ENCODE data around the gene RTRAF. TPM values are rescaled to one million over a fixed set of nuclear protein-coding genes. Genes with fewer than 3 reads are reported as not detected.

Gene RTRAF
- total RNA-seq, 1 experiment from 2014 or later: 223 TPM

GRCh38 chr14:51999084-51999483 lies 9.7 kb downstream of the RTRAF start:
- intact Hi-C loops (cut with micrococcal nuclease; ENCODE audit: unreplicated experiment): no loop called here
- peaks cover 7% of the 10 kb centered on the region for H3K4me1 Mint-ChIP-seq (ENCODE audit: low read depth, unreplicated experiment)
- no TSS peak for BruUV-seq (replicated peaks)
- no peaks in the 10 kb centered on the region for H3K4me1 ChIP-seq
- H3K27me3 Mint-ChIP-seq (ENCODE audit: insufficient read depth, unreplicated experiment): no peaks in the 10 kb centered on the region
- H3K27ac Mint-ChIP-seq (ENCODE audit: unreplicated experiment): no peak overlapping the region
- no peak for DNase-seq
- H3K9me3 ChIP-seq: no peaks in the 10 kb centered on the region
- H3K36me3 ChIP-seq (ENCODE audit: control insufficient read depth, insufficient read depth, low read length): peaks cover 1% of the 10 kb centered on the region; the same call in 1 of the 2 replicates
- no peaks in the 10 kb centered on the region for H3K27me3 ChIP-seq (replicated peaks; ENCODE audit: control insufficient read depth, insufficient read depth, low read length)
- peaks cover 57% of the 10 kb centered on the region for H3K36me3 Mint-ChIP-seq (ENCODE audit: insufficient read depth, unreplicated experiment)
- H3K9me3 Mint-ChIP-seq (ENCODE audit: unreplicated experiment): no peaks in the 10 kb centered on the region
- ChIA-PET CTCF (no interaction called here), POLR2A (no interaction called here)
- no peak overlapping the region for H3K4me3 ChIP-seq (ENCODE audit: low read depth, low read length)
- TF ChIP-seq, protein P1, sequence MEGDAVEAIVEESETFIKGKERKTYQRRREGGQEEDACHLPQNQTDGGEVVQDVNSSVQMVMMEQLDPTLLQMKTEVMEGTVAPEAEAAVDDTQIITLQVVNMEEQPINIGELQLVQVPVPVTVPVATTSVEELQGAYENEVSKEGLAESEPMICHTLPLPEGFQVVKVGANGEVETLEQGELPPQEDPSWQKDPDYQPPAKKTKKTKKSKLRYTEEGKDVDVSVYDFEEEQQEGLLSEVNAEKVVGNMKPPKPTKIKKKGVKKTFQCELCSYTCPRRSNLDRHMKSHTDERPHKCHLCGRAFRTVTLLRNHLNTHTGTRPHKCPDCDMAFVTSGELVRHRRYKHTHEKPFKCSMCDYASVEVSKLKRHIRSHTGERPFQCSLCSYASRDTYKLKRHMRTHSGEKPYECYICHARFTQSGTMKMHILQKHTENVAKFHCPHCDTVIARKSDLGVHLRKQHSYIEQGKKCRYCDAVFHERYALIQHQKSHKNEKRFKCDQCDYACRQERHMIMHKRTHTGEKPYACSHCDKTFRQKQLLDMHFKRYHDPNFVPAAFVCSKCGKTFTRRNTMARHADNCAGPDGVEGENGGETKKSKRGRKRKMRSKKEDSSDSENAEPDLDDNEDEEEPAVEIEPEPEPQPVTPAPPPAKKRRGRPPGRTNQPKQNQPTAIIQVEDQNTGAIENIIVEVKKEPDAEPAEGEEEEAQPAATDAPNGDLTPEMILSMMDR (IDR thresholded peaks at IDR 0.05; ENCODE audit: insufficient read depth in 1 of 2, low read depth in 1 of 2, low read length in 1 of 2, severe bottlenecking in 1 of 2, unreplicated experiment in 1 of 2): no peak
- no peak overlapping the region for H3K4me3 Mint-ChIP-seq (ENCODE audit: unreplicated experiment)

- H3K27me3 ChIP-seq (replicated peaks; ENCODE audit: control insufficient read depth, insufficient read depth, low read length): no peaks in the 10 kb centered on the region
- Mint-ChIP-seq H3K4me3 (ENCODE audit: unreplicated experiment) (no peak overlapping the region), H3K27me3 (ENCODE audit: insufficient read depth, unreplicated experiment) (no peaks in the 10 kb centered on the region), H3K4me1 (ENCODE audit: low read depth, unreplicated experiment) (no peaks in the 10 kb centered on the region), H3K9me3 (ENCODE audit: unreplicated experiment) (no peaks in the 10 kb centered on the region), H3K27ac (ENCODE audit: unreplicated experiment) (no peak overlapping the region), H3K36me3 (ENCODE audit: insufficient read depth, unreplicated experiment) (peaks cover 59% of the 10 kb centered on the region)
- TF ChIP-seq, protein P1 (IDR thresholded peaks at IDR 0.05; ENCODE audit: insufficient read depth in 1 of 2, low read depth in 1 of 2, low read length in 1 of 2, severe bottlenecking in 1 of 2, unreplicated experiment in 1 of 2): no peak
- peaks cover 1% of the 10 kb centered on the region; the same call in 1 of the 2 replicates for H3K36me3 ChIP-seq (ENCODE audit: control insufficient read depth, insufficient read depth, low read length)
- no peak for DNase-seq
- POLR2A ChIA-PET: no interaction called here
- CTCF ChIA-PET: no interaction called here
- intact Hi-C loops (cut with micrococcal nuclease; ENCODE audit: unreplicated experiment): no loop called here
- no TSS peak for BruUV-seq (replicated peaks)
- H3K4me3 ChIP-seq (ENCODE audit: low read depth, low read length): no peak overlapping the region
- no peaks in the 10 kb centered on the region for H3K9me3 ChIP-seq
- H3K4me1 ChIP-seq: no peaks in the 10 kb centered on the region
Observed at GRCh38 chr14:52000019-52000582, 10.8 kb downstream of the RTRAF start.

GRCh38 chr14:52000696-52001095 lies 11.3 kb downstream of the RTRAF start:
- no TSS peak for BruUV-seq (replicated peaks)
- TF ChIP-seq, protein P1 (IDR thresholded peaks at IDR 0.05; ENCODE audit: insufficient read depth in 1 of 2, low read depth in 1 of 2, low read length in 1 of 2, severe bottlenecking in 1 of 2, unreplicated experiment in 1 of 2): no peak
- no peaks in the 10 kb centered on the region for H3K9me3 Mint-ChIP-seq (ENCODE audit: unreplicated experiment)
- no peak overlapping the region for H3K4me3 ChIP-seq (ENCODE audit: low read depth, low read length)
- no peaks in the 10 kb centered on the region for H3K27me3 Mint-ChIP-seq (ENCODE audit: insufficient read depth, unreplicated experiment)
- DNase-seq: no peak
- no peaks in the 10 kb centered on the region for H3K9me3 ChIP-seq
- H3K36me3 ChIP-seq (ENCODE audit: control insufficient read depth, insufficient read depth, low read length): no peaks in the 10 kb centered on the region
- H3K4me3 Mint-ChIP-seq (ENCODE audit: unreplicated experiment): no peak overlapping the region
- intact Hi-C loops (cut with micrococcal nuclease; ENCODE audit: unreplicated experiment): no loop called here
- no peaks in the 10 kb centered on the region for H3K27me3 ChIP-seq (replicated peaks; ENCODE audit: control insufficient read depth, insufficient read depth, low read length)
- no peaks in the 10 kb centered on the region for H3K4me1 Mint-ChIP-seq (ENCODE audit: low read depth, unreplicated experiment)
- ChIA-PET POLR2A (no interaction called here), CTCF (no interaction called here)
- no peaks in the 10 kb centered on the region for H3K4me1 ChIP-seq
- H3K36me3 Mint-ChIP-seq (ENCODE audit: insufficient read depth, unreplicated experiment): peaks cover 65% of the 10 kb centered on the region
- no peak overlapping the region for H3K27ac Mint-ChIP-seq (ENCODE audit: unreplicated experiment)
